ENCODE data around the gene CA10. TPM values are rescaled to one million over a fixed set of nuclear protein-coding genes. Genes with fewer than 3 reads are reported as not detected.

The CA10 gene
- total RNA-seq, 2 donors from 2014 or later: not detected

DNA sequence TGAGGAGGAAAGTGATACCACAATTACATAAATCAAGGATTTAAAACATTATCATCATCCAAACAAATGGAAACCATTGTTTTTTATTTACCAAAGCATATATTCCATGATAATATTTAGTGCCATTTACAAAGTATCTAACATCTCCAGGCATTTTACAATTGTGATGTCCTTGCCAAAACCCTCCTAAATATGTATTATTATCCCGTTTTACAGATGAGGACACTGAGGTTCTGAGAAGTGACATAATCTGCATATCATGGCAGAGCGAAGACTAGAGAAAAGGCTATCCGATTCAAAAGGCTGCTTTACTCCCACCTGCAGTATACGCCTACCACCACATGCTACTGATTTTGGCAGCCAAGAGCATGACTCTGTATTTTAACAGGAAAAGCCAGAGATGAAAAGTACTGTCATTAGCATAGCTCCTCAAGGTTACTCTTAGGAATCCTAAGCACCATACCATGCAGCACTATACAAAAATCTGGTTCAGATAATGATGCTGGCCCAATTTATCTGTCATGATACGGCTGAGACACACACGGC lies 301.4 kb downstream of the CA10 start:
- Histone ChIP-seq H3K4me1 (ENCODE audit: control insufficient read depth in 1 of 2, low read depth in 2 of 2) (no peaks in the 10 kb centered on the region), H3K9me3 (no peaks in the 10 kb centered on the region), H3K36me3 (no peaks in the 10 kb centered on the region), H3K27ac (no peak overlapping the region), H3K4me3 (no peak overlapping the region), H3K27me3 (replicated peaks; ENCODE audit: insufficient read depth) (no peaks in the 10 kb centered on the region)
- ATAC-seq (ENCODE audit: insufficient number of reproducible peaks, low FRiP score, low read depth) (no peak), DNase-seq (ENCODE audit: low spot score) (no peak)
- TF ChIP-seq, protein P1, sequence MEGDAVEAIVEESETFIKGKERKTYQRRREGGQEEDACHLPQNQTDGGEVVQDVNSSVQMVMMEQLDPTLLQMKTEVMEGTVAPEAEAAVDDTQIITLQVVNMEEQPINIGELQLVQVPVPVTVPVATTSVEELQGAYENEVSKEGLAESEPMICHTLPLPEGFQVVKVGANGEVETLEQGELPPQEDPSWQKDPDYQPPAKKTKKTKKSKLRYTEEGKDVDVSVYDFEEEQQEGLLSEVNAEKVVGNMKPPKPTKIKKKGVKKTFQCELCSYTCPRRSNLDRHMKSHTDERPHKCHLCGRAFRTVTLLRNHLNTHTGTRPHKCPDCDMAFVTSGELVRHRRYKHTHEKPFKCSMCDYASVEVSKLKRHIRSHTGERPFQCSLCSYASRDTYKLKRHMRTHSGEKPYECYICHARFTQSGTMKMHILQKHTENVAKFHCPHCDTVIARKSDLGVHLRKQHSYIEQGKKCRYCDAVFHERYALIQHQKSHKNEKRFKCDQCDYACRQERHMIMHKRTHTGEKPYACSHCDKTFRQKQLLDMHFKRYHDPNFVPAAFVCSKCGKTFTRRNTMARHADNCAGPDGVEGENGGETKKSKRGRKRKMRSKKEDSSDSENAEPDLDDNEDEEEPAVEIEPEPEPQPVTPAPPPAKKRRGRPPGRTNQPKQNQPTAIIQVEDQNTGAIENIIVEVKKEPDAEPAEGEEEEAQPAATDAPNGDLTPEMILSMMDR (IDR thresholded peaks at IDR 0.05): no peak

DNA sequence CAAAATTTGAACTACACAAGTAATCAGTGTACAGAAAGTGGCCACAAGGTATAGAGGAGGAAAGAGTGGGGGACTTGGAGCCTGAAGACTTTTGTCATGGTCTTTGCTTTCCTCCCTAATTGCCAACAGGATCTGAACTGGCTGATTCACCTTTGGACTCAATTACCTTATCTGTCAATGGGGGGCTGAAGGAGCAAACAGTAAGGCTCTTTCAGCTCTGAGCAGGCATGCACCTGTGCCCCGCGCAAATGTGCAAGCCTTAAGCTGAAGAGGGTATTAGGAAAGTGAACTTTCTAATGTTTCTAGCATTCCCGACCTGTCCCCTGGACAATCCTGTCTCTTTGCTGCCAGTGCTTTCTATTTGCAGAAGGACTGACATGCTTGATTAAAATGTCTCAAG lies 302.7 kb downstream of the CA10 start:
- Histone ChIP-seq H3K4me1 (ENCODE audit: control insufficient read depth in 1 of 2, low read depth in 2 of 2) (no peaks in the 10 kb centered on the region), H3K36me3 (no peaks in the 10 kb centered on the region), H3K27me3 (replicated peaks; ENCODE audit: insufficient read depth) (no peaks in the 10 kb centered on the region), H3K9me3 (no peaks in the 10 kb centered on the region), H3K27ac (no peak overlapping the region), H3K4me3 (no peak overlapping the region)
- TF ChIP-seq, protein P1 (IDR thresholded peaks at IDR 0.05): no peak
- DNase-seq (ENCODE audit: low spot score) (no peak), ATAC-seq (ENCODE audit: insufficient number of reproducible peaks, low FRiP score, low read depth) (no peak)

DNA sequence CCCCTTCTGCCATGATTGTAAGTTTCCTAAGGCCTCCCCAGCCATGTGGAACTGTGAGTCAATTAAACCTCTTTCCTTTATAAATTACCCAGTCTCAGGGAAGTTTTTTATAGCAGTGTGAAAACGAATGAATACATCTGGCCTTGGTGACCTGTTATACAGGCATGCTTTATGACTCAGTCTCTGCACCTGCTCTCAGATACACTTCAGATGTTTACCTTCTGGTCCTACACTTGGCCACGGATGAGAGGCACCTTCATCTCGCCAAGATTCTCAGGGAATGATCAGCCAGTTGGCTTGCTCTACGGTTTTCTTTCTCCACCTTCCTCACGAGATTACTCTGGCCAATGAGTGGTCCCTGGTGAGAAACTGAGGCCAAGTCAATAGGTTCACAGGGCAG lies 304.7 kb downstream of the CA10 start:
- no peak for DNase-seq (ENCODE audit: low spot score)
- Histone ChIP-seq H3K36me3 (no peaks in the 10 kb centered on the region), H3K9me3 (no peaks in the 10 kb centered on the region), H3K4me1 (ENCODE audit: control insufficient read depth in 1 of 2, low read depth in 2 of 2) (no peaks in the 10 kb centered on the region), H3K27ac (no peak overlapping the region), H3K4me3 (no peak overlapping the region), H3K27me3 (replicated peaks; ENCODE audit: insufficient read depth) (no peaks in the 10 kb centered on the region)
- TF ChIP-seq, protein P1 (IDR thresholded peaks at IDR 0.05): no peak
- ATAC-seq (ENCODE audit: insufficient number of reproducible peaks, low FRiP score, low read depth): no peak

DNA sequence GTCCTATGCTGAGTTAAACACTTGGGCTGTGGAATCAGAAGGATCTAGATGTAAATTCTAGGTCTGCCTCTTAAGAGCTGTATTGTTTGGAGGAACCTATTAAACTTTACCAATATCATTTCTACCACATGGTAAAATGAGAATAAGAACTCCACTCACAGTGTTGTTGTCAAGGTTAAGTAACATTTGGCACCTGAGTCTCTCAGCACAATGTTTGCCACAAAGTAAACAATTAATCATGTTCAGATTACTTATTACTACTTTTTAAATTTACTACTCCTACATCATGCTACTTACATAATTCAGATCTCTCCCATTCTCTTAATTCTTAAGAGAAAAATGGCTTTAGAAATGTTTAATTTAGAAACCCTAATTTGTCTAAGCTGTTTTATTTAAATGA lies 305.9 kb downstream of the CA10 start:
- H3K4me1 ChIP-seq (ENCODE audit: control insufficient read depth in 1 of 2, low read depth in 2 of 2): no peaks in the 10 kb centered on the region
- H3K27ac ChIP-seq: no peak overlapping the region
- ATAC-seq (ENCODE audit: insufficient number of reproducible peaks, low FRiP score, low read depth) (no peak), DNase-seq (ENCODE audit: low spot score) (no peak)
- no peak overlapping the region for H3K4me3 ChIP-seq
- TF ChIP-seq, protein P1 (IDR thresholded peaks at IDR 0.05): no peak
- H3K36me3 ChIP-seq: no peaks in the 10 kb centered on the region
- no peaks in the 10 kb centered on the region for H3K27me3 ChIP-seq (replicated peaks; ENCODE audit: insufficient read depth)
- no peaks in the 10 kb centered on the region for H3K9me3 ChIP-seq

DNA sequence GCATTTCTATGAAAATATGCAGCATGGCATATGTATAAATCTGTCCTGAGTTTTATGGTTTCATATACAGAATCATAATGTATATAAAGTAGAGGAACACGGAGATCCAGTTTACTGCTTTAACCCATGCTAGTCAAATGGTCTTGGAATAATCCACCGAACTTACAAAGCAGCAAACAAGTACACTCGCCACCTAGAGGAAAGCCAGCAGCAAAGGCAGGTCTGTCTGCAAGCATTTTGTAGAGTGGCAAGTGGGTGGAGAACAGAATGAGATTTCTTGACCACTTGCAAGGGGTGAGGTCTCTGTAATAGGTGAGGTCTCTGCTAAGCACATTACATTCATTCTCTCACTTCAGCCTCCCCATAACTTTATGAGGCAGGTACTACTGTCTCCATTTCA lies 308.3 kb downstream of the CA10 start:
- Histone ChIP-seq H3K27me3 (replicated peaks; ENCODE audit: insufficient read depth) (no peaks in the 10 kb centered on the region), H3K4me1 (ENCODE audit: control insufficient read depth in 1 of 2, low read depth in 2 of 2) (no peaks in the 10 kb centered on the region), H3K27ac (no peak overlapping the region), H3K36me3 (no peaks in the 10 kb centered on the region), H3K4me3 (no peak overlapping the region), H3K9me3 (no peaks in the 10 kb centered on the region)
- no peak for ATAC-seq (ENCODE audit: insufficient number of reproducible peaks, low FRiP score, low read depth)
- no peak for DNase-seq (ENCODE audit: low spot score)
- TF ChIP-seq, protein P1 (IDR thresholded peaks at IDR 0.05): no peak
